ENCODE measurements around the gene RFLNA. TPM values are rescaled to one million over a fixed set of nuclear protein-coding genes. Genes with fewer than 3 reads are reported as not detected.

Gene RFLNA
- total and polyA plus RNA-seq, 2 of the 13 experiments (the other 11 are each of a cell fraction or from before 2014, with no cell fraction given), result not detected

- no peak for TF ChIP-seq SNAPC4 (CRISPR knock-in tag; IDR thresholded peaks at IDR 0.05)
- TF ChIP-seq MNT (IDR thresholded peaks at IDR 0.05), result peak; percentile 78
- no peak for TF ChIP-seq FOXK2 (IDR thresholded peaks at IDR 0.05)
- TF ChIP-seq ZNF431 (CRISPR knock-in tag; IDR thresholded peaks at IDR 0.05; ENCODE audit: borderline replicate concordance, low read depth), result no peak
- TF ChIP-seq ZZZ3 (CRISPR knock-in tag; IDR thresholded peaks at IDR 0.05; ENCODE audit: borderline replicate concordance), result no peak
- TF ChIP-seq, protein P1, sequence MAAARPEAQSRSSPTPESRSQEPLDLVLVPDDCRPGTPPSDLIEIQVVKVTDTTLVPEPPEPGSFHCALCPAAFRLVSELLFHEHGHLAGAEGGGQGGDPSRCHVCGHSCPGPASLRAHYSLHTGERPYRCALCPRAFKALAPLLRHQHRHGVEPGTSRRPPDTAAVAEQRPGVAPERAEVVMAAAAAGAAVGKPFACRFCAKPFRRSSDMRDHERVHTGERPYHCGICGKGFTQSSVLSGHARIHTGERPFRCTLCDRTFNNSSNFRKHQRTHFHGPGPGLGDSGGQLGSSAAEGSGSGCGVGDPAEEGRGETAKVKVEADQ (CRISPR knock-in tag; IDR thresholded peaks at IDR 0.05; ENCODE audit: borderline replicate concordance), result no peak
- TF ChIP-seq TARDBP (CRISPR knock-in tag; IDR thresholded peaks at IDR 0.05), result no peak
- no peak for TF ChIP-seq SP2 (CRISPR knock-in tag; IDR thresholded peaks at IDR 0.05)
- TF ChIP-seq MZF1 (CRISPR knock-in tag; IDR thresholded peaks at IDR 0.05; ENCODE audit: borderline replicate concordance), result no peak
- TF ChIP-seq ZNF280B (CRISPR knock-in tag; IDR thresholded peaks at IDR 0.05; ENCODE audit: borderline replicate concordance), result no peak
- TF ChIP-seq HNRNPLL (IDR thresholded peaks at IDR 0.05; ENCODE audit: low read depth, low read length, poor library complexity, severe bottlenecking), result peak; percentile 61
- TF ChIP-seq YEATS4 (CRISPR knock-in tag; IDR thresholded peaks at IDR 0.05; ENCODE audit: borderline replicate concordance), result no peak
- no peak for TF ChIP-seq SNAI1 (CRISPR knock-in tag; IDR thresholded peaks at IDR 0.05; ENCODE audit: borderline replicate concordance)
- no peak for TF ChIP-seq ZNF740 (CRISPR knock-in tag; IDR thresholded peaks at IDR 0.05)
Observed at GRCh38 chr12:124333724-124334123, 38.8 kb downstream of the RFLNA start (continued).
